Measurements from ENCODE around the gene ABCD4.

ABCD4 gene

DNA sequence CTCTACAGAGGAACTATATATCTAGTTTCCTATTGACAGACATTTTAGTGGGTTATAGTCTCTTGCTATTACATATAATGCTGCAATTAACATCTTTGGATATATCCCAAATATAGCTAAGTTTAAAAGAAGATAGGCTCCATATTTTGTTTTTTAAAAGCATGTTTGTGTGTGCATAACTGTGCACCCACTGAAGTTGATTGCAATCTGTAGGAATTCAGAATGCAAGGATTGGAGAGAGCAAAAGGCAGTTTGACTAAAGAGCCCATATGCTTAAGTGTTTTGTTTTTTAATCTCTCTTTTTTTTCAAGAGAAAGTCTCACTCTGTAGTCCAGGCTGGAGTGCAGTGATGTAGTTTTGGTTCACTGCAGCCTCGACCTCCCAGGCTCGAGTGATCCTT lies 9.4 kb upstream of the ABCD4 start:
- no peak overlapping the region for H2AK5ac ChIP-seq (ENCODE audit: low read length)
- no peak overlapping the region for H2AFZ ChIP-seq (ENCODE audit: insufficient read depth, low read length, poor library complexity)
- H3K4me2 ChIP-seq (ENCODE audit: low read length) = no peak overlapping the region
- H3K4me1 ChIP-seq (ENCODE audit: control insufficient read depth in 1 of 2, insufficient read depth in 2 of 2, low read length in 2 of 2) = no peaks in the 10 kb centered on the region
- H3K4ac ChIP-seq (ENCODE audit: low read depth, low read length) = no peak overlapping the region
- no peak overlapping the region for H4K12ac ChIP-seq (ENCODE audit: low read depth, low read length)
- no peak overlapping the region for H3K4me3 ChIP-seq (ENCODE audit: low read depth, low read length)
- H2BK120ac ChIP-seq (ENCODE audit: insufficient read depth, low read length, poor library complexity) = no peak overlapping the region
- H4K91ac ChIP-seq (ENCODE audit: low read depth, low read length) = no peak overlapping the region
- H3K27ac ChIP-seq (ENCODE audit: low read depth, low read length) = no peak overlapping the region
- no peaks in the 10 kb centered on the region for H3K79me1 ChIP-seq (ENCODE audit: low read length)
- no peaks in the 10 kb centered on the region for H3K36me3 ChIP-seq (ENCODE audit: control insufficient read depth in 1 of 2, insufficient read depth in 2 of 2, low read length in 2 of 2)
- no peak overlapping the region for H2BK12ac ChIP-seq (ENCODE audit: low read length)
- no peak overlapping the region for H3K18ac ChIP-seq (ENCODE audit: low read length)
- H3K79me2 ChIP-seq (ENCODE audit: control insufficient read depth, insufficient read depth, low read length, poor library complexity) = no peaks in the 10 kb centered on the region
- no peak overlapping the region for H2BK5ac ChIP-seq (ENCODE audit: low read depth, low read length, poor library complexity)
- H3K9ac ChIP-seq (ENCODE audit: low read length) = no peak overlapping the region
- DNase-seq = peak in 1 of 2 donors; percentile 51
- H3K27me3 ChIP-seq (ENCODE audit: insufficient read depth, low read length) = no peaks in the 10 kb centered on the region
- H3K14ac ChIP-seq (ENCODE audit: low read length) = no peak overlapping the region
- no CpG with 5 or more reads among the region's 2 CpGs for WGBS (ENCODE audit: extremely low coverage, insufficient coverage, insufficient read length)
- H3K23ac ChIP-seq (ENCODE audit: low read length) = no peak overlapping the region
- H3K9me3 ChIP-seq (ENCODE audit: insufficient read depth, low read depth, low read length) = no peaks in the 10 kb centered on the region
- H4K8ac ChIP-seq (ENCODE audit: low read depth, low read length) = no peak overlapping the region

- no peak overlapping the region for H3K4ac ChIP-seq (ENCODE audit: low read depth, low read length)
- H3K4me1 ChIP-seq (ENCODE audit: control insufficient read depth in 1 of 2, insufficient read depth in 2 of 2, low read length in 2 of 2) = no peaks in the 10 kb centered on the region
- H3K18ac ChIP-seq (ENCODE audit: low read length) = no peak overlapping the region
- no peak overlapping the region for H3K4me3 ChIP-seq (ENCODE audit: low read depth, low read length)
- no peak overlapping the region for H4K12ac ChIP-seq (ENCODE audit: low read depth, low read length)
- no peak overlapping the region for H2AK5ac ChIP-seq (ENCODE audit: low read length)
- no peak overlapping the region for H2BK5ac ChIP-seq (ENCODE audit: low read depth, low read length, poor library complexity)
- no peak overlapping the region for H4K8ac ChIP-seq (ENCODE audit: low read depth, low read length)
- no peak overlapping the region for H2AFZ ChIP-seq (ENCODE audit: insufficient read depth, low read length, poor library complexity)
- WGBS (ENCODE audit: extremely low coverage, insufficient coverage, insufficient read length) = no CpG with 5 or more reads among the region's 8 CpGs
- H3K14ac ChIP-seq (ENCODE audit: low read length) = no peak overlapping the region
- no peak for DNase-seq
- H3K79me1 ChIP-seq (ENCODE audit: low read length) = no peaks in the 10 kb centered on the region
- no peaks in the 10 kb centered on the region for H3K9me3 ChIP-seq (ENCODE audit: insufficient read depth, low read depth, low read length)
- H3K27me3 ChIP-seq (ENCODE audit: insufficient read depth, low read length) = no peaks in the 10 kb centered on the region
- no peak overlapping the region for H4K91ac ChIP-seq (ENCODE audit: low read depth, low read length)
- no peak overlapping the region for H3K9ac ChIP-seq (ENCODE audit: low read length)
- H3K23ac ChIP-seq (ENCODE audit: low read length) = no peak overlapping the region
- H3K27ac ChIP-seq (ENCODE audit: low read depth, low read length) = no peak overlapping the region
- H3K36me3 ChIP-seq (ENCODE audit: control insufficient read depth in 1 of 2, insufficient read depth in 2 of 2, low read length in 2 of 2) = no peaks in the 10 kb centered on the region
- H2BK120ac ChIP-seq (ENCODE audit: insufficient read depth, low read length, poor library complexity) = no peak overlapping the region
- H3K4me2 ChIP-seq (ENCODE audit: low read length) = no peak overlapping the region
- H2BK12ac ChIP-seq (ENCODE audit: low read length) = no peak overlapping the region
- no peaks in the 10 kb centered on the region for H3K79me2 ChIP-seq (ENCODE audit: control insufficient read depth, insufficient read depth, low read length, poor library complexity)
These were observed 6.6 kb upstream of the ABCD4 start for GRCh38 chr14:74309125-74310022.

DNA sequence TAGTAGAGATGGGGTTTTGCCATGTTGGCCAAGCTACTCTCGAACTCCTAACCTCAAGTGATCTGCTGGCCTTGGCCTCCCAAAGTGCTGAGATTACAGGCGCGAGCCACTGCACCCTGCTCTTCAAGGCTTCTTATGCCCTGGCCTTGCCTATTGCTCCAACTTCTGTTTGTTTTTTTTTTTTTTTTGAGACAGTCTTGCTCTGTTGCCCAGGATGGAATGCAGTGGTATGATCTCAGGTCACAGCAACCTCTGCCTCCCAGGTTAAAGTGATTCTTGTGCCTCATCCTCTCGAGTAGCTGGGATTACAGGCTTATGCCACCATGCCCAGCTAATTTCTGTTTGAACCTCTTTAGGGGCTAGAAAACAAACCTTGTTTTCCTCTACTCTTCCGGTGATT lies 6.0 kb upstream of the ABCD4 start:
- H3K27ac ChIP-seq (ENCODE audit: low read depth, low read length) = no peak overlapping the region
- H3K18ac ChIP-seq (ENCODE audit: low read length) = no peak overlapping the region
- WGBS (ENCODE audit: extremely low coverage, insufficient coverage, insufficient read length) = no CpG with 5 or more reads among the region's 5 CpGs
- H4K12ac ChIP-seq (ENCODE audit: low read depth, low read length) = no peak overlapping the region
- no peaks in the 10 kb centered on the region for H3K4me1 ChIP-seq (ENCODE audit: control insufficient read depth in 1 of 2, insufficient read depth in 2 of 2, low read length in 2 of 2)
- no peak overlapping the region for H3K4me3 ChIP-seq (ENCODE audit: low read depth, low read length)
- no peaks in the 10 kb centered on the region for H3K79me2 ChIP-seq (ENCODE audit: control insufficient read depth, insufficient read depth, low read length, poor library complexity)
- H3K79me1 ChIP-seq (ENCODE audit: low read length) = no peaks in the 10 kb centered on the region
- no peak overlapping the region for H3K9ac ChIP-seq (ENCODE audit: low read length)
- no peak overlapping the region for H2AK5ac ChIP-seq (ENCODE audit: low read length)
- no peak overlapping the region for H4K91ac ChIP-seq (ENCODE audit: low read depth, low read length)
- H4K8ac ChIP-seq (ENCODE audit: low read depth, low read length) = no peak overlapping the region
- no peak overlapping the region for H3K4me2 ChIP-seq (ENCODE audit: low read length)
- no peaks in the 10 kb centered on the region for H3K27me3 ChIP-seq (ENCODE audit: insufficient read depth, low read length)
- no peaks in the 10 kb centered on the region for H3K36me3 ChIP-seq (ENCODE audit: control insufficient read depth in 1 of 2, insufficient read depth in 2 of 2, low read length in 2 of 2)
- no peak overlapping the region for H3K4ac ChIP-seq (ENCODE audit: low read depth, low read length)
- no peak overlapping the region for H2BK12ac ChIP-seq (ENCODE audit: low read length)
- no peak for DNase-seq
- no peaks in the 10 kb centered on the region for H3K9me3 ChIP-seq (ENCODE audit: insufficient read depth, low read depth, low read length)
- H2BK120ac ChIP-seq (ENCODE audit: insufficient read depth, low read length, poor library complexity) = no peak overlapping the region
- H2AFZ ChIP-seq (ENCODE audit: insufficient read depth, low read length, poor library complexity) = no peak overlapping the region
- no peak overlapping the region for H2BK5ac ChIP-seq (ENCODE audit: low read depth, low read length, poor library complexity)
- no peak overlapping the region for H3K23ac ChIP-seq (ENCODE audit: low read length)
- no peak overlapping the region for H3K14ac ChIP-seq (ENCODE audit: low read length)

DNA sequence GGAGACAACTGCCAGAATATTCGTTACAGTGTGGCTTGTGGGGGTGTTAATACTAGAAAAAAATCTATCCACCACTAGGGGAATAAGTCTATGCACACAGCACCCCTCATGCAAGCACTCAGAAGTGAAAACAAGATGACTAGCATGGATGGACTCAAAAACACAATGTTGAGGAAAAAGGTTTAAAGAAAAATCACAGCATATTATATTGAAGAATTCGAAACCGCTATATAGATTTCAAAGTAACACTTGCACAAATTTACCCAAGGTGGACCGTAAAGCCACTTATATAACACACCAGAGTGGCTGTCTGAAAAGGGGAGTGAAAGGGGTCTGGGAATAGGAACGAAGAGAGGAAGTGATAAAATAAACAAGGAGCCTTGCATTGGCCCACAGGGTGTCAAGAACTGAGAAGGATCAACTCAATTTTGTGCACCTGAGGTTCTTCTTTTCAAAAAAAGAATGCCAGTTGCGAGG lies 544 bp downstream of the ABCD4 start:
- Histone ChIP-seq H3K27me3 (ENCODE audit: insufficient read depth, low read length) (no peaks in the 10 kb centered on the region), H2BK5ac (ENCODE audit: low read depth, low read length, poor library complexity) (no peak overlapping the region), H2BK12ac (ENCODE audit: low read length) (no peak overlapping the region), H4K12ac (ENCODE audit: low read depth, low read length) (peak overlapping the region; percentile 94), H3K4me3 (ENCODE audit: low read depth, low read length) (peak overlapping the region; percentile 97), H2BK120ac (ENCODE audit: insufficient read depth, low read length, poor library complexity) (no peak overlapping the region), H3K27ac (ENCODE audit: low read depth, low read length) (peak overlapping the region; percentile 76), H3K23ac (ENCODE audit: low read length) (no peak overlapping the region), H3K4me1 (ENCODE audit: control insufficient read depth in 1 of 2, insufficient read depth in 2 of 2, low read length in 2 of 2) (peaks cover 0 to 7% of the 10 kb centered on the region in 2 experiments), H3K9me3 (ENCODE audit: insufficient read depth, low read depth, low read length) (no peaks in the 10 kb centered on the region), H2AFZ (ENCODE audit: insufficient read depth, low read length, poor library complexity) (peak overlapping the region; percentile 96), H2AK5ac (ENCODE audit: low read length) (no peak overlapping the region), H3K9ac (ENCODE audit: low read length) (peak overlapping the region; percentile 96), H4K91ac (ENCODE audit: low read depth, low read length) (peak overlapping the region; percentile 90), H3K79me1 (ENCODE audit: low read length) (peaks cover 4% of the 10 kb centered on the region), H3K18ac (ENCODE audit: low read length) (peak overlapping the region; percentile 96), H3K4me2 (ENCODE audit: low read length) (peak overlapping the region; percentile 78), H3K14ac (ENCODE audit: low read length) (peak overlapping the region; percentile 98), H3K79me2 (ENCODE audit: control insufficient read depth, insufficient read depth, low read length, poor library complexity) (peaks cover 8% of the 10 kb centered on the region), H4K8ac (ENCODE audit: low read depth, low read length) (peak overlapping the region; percentile 96), H3K36me3 (ENCODE audit: control insufficient read depth in 1 of 2, insufficient read depth in 2 of 2, low read length in 2 of 2) (peaks cover 14 to 17% of the 10 kb centered on the region in 2 experiments), H3K4ac (ENCODE audit: low read depth, low read length) (peak overlapping the region; percentile 90)
- DNase-seq = peak in 1 of 2 donors; percentile 20
- WGBS (ENCODE audit: extremely low coverage, insufficient coverage, insufficient read length) = no CpG with 5 or more reads among the region's 6 CpGs
